GM11168 (cell line): ENCODE results near the gene PATZ1.

ENCODE experiments used
- in situ Hi-C: fragments of 300-500 bp; cut with MboI; formaldehyde crosslinking; loops from one replicate; pipeline ENCODE4 v1.12.0; 2022; ENCODE audit warnings: low sequenced_read_pairs; ENCODE audit not compliant: unreplicated experiment

PATZ1 gene

DNA sequence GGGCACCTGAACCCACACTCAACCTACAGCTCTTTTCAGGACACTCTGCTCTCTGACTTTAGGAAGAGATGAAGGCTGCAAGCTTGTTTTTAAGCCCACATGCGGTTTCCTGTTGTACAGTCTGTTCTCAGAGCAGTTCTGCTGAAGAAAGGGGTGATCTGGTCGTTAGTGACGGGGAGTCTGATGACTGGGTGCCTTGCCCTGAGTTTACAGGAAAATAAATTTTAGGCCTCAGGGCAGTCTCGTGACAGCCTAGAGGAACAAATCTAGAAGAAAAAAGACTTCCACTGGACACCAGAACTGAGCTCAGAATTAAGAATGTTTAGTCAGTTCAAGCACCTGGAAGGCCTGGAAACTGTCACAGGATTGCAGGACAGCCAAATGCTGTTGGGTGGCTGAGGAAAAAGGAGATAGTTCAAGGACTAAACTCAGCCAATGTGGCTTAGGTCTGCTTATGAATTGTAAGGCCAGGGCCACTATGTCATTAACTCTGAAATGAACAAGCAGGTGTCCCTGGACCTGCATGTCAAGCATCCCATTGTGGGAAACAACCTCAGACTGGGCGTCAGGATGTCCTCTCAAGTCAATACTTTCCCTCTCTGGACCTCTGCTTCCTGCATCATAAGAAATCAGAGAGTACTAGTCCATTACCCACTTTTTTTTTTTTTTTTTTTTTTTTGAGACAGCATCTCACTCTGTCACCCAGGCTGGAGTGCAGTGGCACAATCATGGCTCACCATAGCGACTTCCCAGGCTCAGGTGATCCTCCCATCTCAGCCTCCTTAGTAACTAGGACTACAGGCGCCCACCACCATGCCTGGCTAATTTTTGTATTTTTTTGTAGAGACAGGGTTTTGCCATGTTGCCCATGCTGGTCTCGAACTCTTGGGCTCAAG, 59.5 kb downstream of the PATZ1 start:
- in situ Hi-C loops, result no loop called here

GRCh38 chr22:31284281-31285155, 61.6 kb downstream of the PATZ1 start:
- in situ Hi-C loops, result no loop called here

DNA sequence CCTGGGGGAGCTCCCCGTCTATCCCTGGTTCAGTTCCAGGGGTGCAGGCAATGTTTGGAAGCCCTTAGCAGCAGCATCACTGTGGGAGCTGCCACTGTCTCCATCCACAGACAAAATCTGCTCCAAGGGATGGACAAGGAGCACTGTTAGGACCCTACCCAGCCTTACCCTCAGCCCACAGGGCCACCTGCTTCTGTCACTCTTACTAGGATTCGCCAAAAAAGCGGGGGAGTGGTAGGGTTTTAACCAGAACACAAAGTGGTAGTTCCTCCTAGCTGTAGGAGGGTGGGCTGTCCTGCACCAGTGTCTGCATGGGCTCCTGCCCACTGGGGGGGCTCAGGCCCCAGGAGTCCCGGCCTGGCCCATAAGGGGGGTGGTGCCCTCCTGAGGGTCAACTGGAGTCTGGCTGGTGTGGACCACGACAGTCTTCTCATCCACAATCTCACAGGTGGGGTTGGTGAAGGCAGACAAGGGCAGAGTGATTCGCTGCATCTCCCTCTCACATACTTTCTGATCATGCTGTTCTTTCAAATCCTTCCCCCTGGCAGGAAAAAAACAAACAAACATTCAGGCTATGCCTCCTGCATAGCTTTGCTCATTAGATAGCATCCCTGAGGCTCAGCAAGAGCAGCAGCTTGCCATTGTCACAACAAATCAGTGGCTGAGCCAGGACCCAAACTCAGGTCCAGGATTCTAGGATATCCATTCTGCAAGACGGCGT, 63.2 kb downstream of the PATZ1 start:
- in situ Hi-C loops, result no loop called here

DNA sequence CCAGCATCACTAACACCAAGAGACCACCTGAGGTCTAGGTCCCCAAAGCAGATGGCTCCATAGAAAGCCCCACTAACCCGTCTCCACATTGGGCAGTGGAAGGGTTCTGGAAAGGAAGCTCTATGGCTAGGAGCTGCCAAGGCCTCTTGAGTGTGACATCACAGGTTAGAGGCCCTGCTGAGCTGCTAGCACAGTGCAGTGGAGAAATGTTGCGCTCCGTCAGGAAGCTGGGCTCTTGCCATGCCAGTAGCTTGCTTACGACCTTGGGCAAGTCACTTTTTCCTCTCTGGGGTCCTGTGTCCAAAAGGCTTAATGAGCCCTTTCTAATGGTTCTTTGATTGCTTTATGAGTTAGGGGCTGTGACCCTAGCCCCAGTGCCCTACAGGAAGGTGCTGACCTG, 64.4 kb downstream of the PATZ1 start:
- in situ Hi-C loops, result no loop called here

DNA sequence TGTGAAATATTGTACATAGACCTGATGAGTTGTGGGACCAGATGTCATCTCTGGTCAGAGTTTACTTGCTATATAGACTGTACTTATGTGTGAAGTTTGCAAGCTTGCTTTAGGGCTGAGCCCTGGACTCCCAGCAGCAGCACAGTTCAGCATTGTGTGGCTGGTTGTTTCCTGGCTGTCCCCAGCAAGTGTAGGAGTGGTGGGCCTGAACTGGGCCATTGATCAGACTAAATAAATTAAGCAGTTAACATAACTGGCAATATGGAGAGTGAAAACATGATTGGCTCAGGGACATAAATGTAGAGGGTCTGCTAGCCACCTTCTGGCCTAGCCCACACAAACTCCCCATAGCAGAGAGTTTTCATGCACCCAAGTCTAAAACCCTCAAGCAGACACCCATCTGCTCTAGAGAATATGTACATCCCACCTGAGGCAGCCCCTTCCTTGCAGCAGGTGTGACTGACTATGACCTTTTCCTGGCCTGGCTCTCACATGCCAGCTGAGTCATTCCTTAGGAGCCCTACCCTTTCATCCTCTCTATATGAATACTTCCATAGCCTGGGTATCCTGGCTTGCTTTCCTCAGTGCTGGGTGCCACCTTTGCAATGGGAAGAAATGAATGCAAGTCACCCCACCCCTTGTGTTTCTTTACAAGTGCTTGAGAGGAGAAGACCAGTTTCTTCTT, 66.2 kb downstream of the PATZ1 start:
- in situ Hi-C loops, result no loop called here

DNA sequence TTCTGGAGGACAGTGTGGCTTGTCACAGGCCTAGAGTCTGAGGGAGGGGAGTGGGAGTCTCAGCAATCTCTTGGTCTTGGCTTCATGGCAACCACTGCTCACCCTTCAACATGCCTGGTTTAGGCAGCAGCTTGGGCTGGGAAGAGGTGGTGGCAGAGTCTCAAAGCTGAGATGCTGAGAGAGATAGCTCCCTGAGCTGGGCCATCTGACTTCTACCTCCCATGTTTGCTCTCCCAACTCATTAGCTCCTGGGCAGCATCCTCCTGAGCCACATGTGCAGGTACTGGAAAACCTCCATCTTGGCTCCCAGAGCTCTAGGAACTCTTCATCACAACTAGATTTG, 66.8 kb downstream of the PATZ1 start:
- in situ Hi-C loops, result no loop called here

- in situ Hi-C loops, result no loop called here
Observed at GRCh38 chr22:31278626-31279326, 67.4 kb downstream of the PATZ1 start.

DNA sequence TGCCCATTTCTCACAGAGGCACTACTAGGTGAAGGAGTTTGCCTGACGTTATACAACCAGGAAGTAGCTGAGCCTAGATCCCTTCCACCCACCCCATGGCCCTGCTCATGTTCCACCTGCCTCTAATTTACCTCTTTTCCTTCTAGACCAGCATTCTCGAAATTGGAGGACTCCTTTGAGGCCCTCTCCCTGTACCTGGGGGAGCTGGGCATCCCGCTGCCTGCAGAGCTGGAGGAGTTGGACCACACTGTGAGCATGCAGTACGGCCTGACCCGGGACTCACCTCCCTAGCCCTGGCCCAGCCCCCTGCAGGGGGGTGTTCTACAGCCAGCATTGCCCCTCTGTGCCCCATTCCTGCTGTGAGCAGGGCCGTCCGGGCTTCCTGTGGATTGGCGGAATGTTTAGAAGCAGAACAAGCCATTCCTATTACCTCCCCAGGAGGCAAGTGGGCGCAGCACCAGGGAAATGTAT, 68.0 kb downstream of the PATZ1 start:
- in situ Hi-C loops, result no loop called here

- in situ Hi-C loops, result no loop called here
Observed at GRCh38 chr22:31277741-31278140, 68.4 kb downstream of the PATZ1 start.

DNA sequence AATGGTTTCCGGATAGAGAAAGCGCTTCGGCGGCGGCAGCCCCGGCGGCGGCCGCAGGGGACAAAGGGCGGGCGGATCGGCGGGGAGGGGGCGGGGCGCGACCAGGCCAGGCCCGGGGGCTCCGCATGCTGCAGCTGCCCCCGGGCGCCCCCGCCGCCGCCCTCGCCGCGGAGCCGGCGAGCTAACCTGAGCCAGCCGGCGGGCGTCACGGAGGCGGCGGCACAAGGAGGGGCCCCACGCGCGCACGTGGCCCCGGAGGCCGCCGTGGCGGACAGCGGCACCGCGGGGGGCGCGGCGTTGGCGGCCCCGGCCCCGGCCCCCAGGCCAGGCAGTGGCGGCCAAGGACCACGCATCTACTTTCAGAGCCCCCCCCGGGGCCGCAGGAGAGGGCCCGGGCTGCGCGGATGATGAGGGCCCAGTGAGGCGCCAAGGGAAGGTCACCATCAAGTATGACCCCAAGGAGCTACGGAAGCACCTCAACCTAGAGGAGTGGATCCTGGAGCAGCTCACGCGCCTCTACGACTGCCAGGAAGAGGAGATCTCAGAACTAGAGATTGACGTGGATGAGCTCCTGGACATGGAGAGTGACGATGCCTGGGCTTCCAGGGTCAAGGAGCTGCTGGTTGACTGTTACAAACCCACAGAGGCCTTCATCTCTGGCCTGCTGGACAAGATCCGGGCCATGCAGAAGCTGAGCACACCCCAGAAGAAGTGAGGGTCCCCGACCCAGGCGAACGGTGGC, 69.5 kb downstream of the PATZ1 start:
- in situ Hi-C loops, result no loop called here
